H9 (cell line): ENCODE data around the gene NTNG2. TPM values are rescaled to one million over a fixed set of nuclear protein-coding genes. Genes with fewer than 3 reads are reported as not detected.

Source experiments
- DNase-seq: peaks from one replicate; pipeline ENCODE4 v3.0.0-alpha.2; 2017
- H2AFZ ChIP-seq: one replicate; pipeline ENCODE4 v1.6.1; 2013; ENCODE audit warnings: mild to moderate bottlenecking, low read length, control low read depth, moderate library complexity
- H2AK5ac ChIP-seq: 2 replicates; pipeline ENCODE4 v1.6.1; 2013; ENCODE audit warnings: low read length, control low read depth, mixed read lengths; ENCODE audit not compliant: insufficient read length
- H2BK120ac ChIP-seq: one replicate; pipeline ENCODE4 v1.6.1; 2013; ENCODE audit warnings: low read depth, mild to moderate bottlenecking, low read length, control low read depth, inconsistent platforms; ENCODE audit not compliant: poor library complexity, severe bottlenecking
- H2BK12ac ChIP-seq: 2 replicates; pipeline ENCODE4 v1.6.1; 2013; ENCODE audit warnings: low read length, control low read depth, mixed read lengths, low read depth; ENCODE audit not compliant: insufficient read length
- H2BK15ac ChIP-seq: 2 replicates; pipeline ENCODE4 v1.6.1; 2013; ENCODE audit warnings: low read depth, low read length, control low read depth
- H2BK20ac ChIP-seq: one replicate; pipeline ENCODE4 v1.6.1; 2013; ENCODE audit warnings: low read depth, mild to moderate bottlenecking, low read length, control low read depth, inconsistent platforms; ENCODE audit not compliant: poor library complexity, severe bottlenecking
- H2BK5ac ChIP-seq: 2 replicates; pipeline ENCODE4 v1.6.1; 2013; ENCODE audit warnings: low read length, control low read depth, mixed read lengths; ENCODE audit not compliant: insufficient read length
- H3K14ac ChIP-seq: 2 replicates; pipeline ENCODE4 v1.6.1; 2013; ENCODE audit warnings: low read length, control low read depth; ENCODE audit not compliant: insufficient read depth
- H3K18ac ChIP-seq: 2 replicates; pipeline ENCODE4 v1.6.1; 2013; ENCODE audit warnings: low read depth, mild to moderate bottlenecking, mixed read lengths, low read length, control low read depth; ENCODE audit not compliant: insufficient read length
- H3K23ac ChIP-seq: 2 replicates; pipeline ENCODE4 v1.6.1; 2013; ENCODE audit warnings: low read length, control low read depth, mixed read lengths, low read depth; ENCODE audit not compliant: insufficient read length
- H3K23me2 ChIP-seq: 2 replicates; pipeline ENCODE4 v1.6.1; 2013; ENCODE audit warnings: low read depth, mild to moderate bottlenecking, mixed read lengths, low read length, control low read depth; ENCODE audit not compliant: insufficient read length, poor library complexity, severe bottlenecking
- H3K27ac ChIP-seq: 2 replicates; pipeline ENCODE4 v1.5.1; 2013; ENCODE audit warnings: low read length, control low read depth, mixed read lengths, low read depth; ENCODE audit not compliant: insufficient read length
- H3K27me3 ChIP-seq: 2 replicates; pipeline ENCODE4 v1.6.1; 2013; ENCODE audit warnings: low read length, control low read depth, inconsistent platforms; ENCODE audit not compliant: insufficient read depth
- H3K4ac ChIP-seq: 2 replicates; pipeline ENCODE4 v1.6.1; 2013; ENCODE audit warnings: low read depth, mild to moderate bottlenecking, control low read depth, inconsistent platforms, low read length, moderate library complexity
- H3K4me1 ChIP-seq: 2 replicates; pipeline ENCODE4 v1.6.1; 2013; ENCODE audit warnings: low read length, control low read depth, inconsistent platforms; ENCODE audit not compliant: insufficient read depth
- H3K4me2 ChIP-seq: 2 replicates; pipeline ENCODE4 v1.6.1; 2013; ENCODE audit warnings: low read length, control low read depth, mixed read lengths; ENCODE audit not compliant: insufficient read length, insufficient read depth
- H3K56ac ChIP-seq: 2 replicates; pipeline ENCODE4 v1.6.1; 2013; ENCODE audit warnings: low read depth, mild to moderate bottlenecking, mixed read lengths, low read length, control low read depth; ENCODE audit not compliant: insufficient read length
- H3K79me1 ChIP-seq: 2 replicates; pipeline ENCODE4 v1.6.1; 2013; ENCODE audit warnings: low read depth, mild to moderate bottlenecking, moderate library complexity, low read length, control low read depth, inconsistent platforms; ENCODE audit not compliant: insufficient read depth, poor library complexity, severe bottlenecking
- H3K79me2 ChIP-seq: 2 replicates; pipeline ENCODE4 v1.6.1; 2013; ENCODE audit warnings: low read length, control low read depth, inconsistent platforms; ENCODE audit not compliant: insufficient read depth
- H3K9ac ChIP-seq: 2 replicates; pipeline ENCODE4 v1.6.1; 2013; ENCODE audit warnings: low read length, control low read depth, mixed read lengths; ENCODE audit not compliant: insufficient read length; ENCODE audit errors: extremely low read depth
- H3K9me3 ChIP-seq: one replicate; pipeline ENCODE4 v1.6.1; 2013; ENCODE audit warnings: low read depth, low read length, inconsistent platforms; ENCODE audit not compliant: control insufficient read depth
- H3T11ph ChIP-seq: one replicate; pipeline ENCODE4 v1.6.1; 2013; ENCODE audit warnings: mild to moderate bottlenecking, low read length, control low read depth, inconsistent platforms
- H4K20me1 ChIP-seq: one replicate; pipeline ENCODE4 v1.6.1; 2013; ENCODE audit not compliant: control insufficient read depth, insufficient read length, insufficient read depth
- H4K5ac ChIP-seq: 2 replicates; pipeline ENCODE4 v1.6.1; 2013; ENCODE audit warnings: low read depth, mild to moderate bottlenecking, mixed read lengths, low read length, control low read depth; ENCODE audit not compliant: insufficient read length
- H4K8ac ChIP-seq: replicated peaks from 2 replicates; pipeline ENCODE4 v1.6.1; 2013; ENCODE audit warnings: low read length, control low read depth, mixed read lengths, low read depth; ENCODE audit not compliant: insufficient read length
- H4K91ac ChIP-seq: 2 replicates; pipeline ENCODE4 v1.6.1; 2013; ENCODE audit warnings: low read depth, mild to moderate bottlenecking, moderate library complexity, mixed read lengths, low read length, control low read depth; ENCODE audit not compliant: insufficient read length
- H3K27ac Mint-ChIP-seq, 3 experiments: 2 replicates in 2 of 3; 3 replicates in 1 of 3; pipeline ENCODE4 v1.8.0; 2020 to 2021; ENCODE audit warnings: mixed read lengths in 3 of 3, mild to moderate bottlenecking in 1 of 3, moderate library complexity in 1 of 3
- H3K27me3 Mint-ChIP-seq: 2 replicates; pipeline ENCODE4 v1.8.0; 2021; ENCODE audit warnings: low read depth, mild to moderate bottlenecking, moderate library complexity, mixed read lengths
- H3K36me3 Mint-ChIP-seq, 3 experiments: 2 replicates in 2 of 3; 3 replicates in 1 of 3; pipeline ENCODE4 v1.8.0; 2020 to 2021; ENCODE audit warnings: low read depth in 3 of 3, mixed read lengths in 3 of 3; ENCODE audit not compliant: insufficient read depth in 1 of 3
- H3K4me1 Mint-ChIP-seq, 2 experiments: 2 replicates each; pipeline ENCODE4 v1.8.0; 2020; ENCODE audit warnings: mixed read lengths in 2 of 2
- H3K4me3 Mint-ChIP-seq, 2 experiments: 2 replicates in 1 of 2; 3 replicates in 1 of 2; pipeline ENCODE4 v1.8.0; 2020 to 2021; ENCODE audit warnings: mild to moderate bottlenecking in 2 of 2, mixed read lengths in 2 of 2, moderate library complexity in 1 of 2
- H3K9me3 Mint-ChIP-seq, 2 experiments: 2 replicates in 1 of 2; 3 replicates in 1 of 2; pipeline ENCODE4 v1.8.0; 2020; ENCODE audit warnings: mild to moderate bottlenecking in 2 of 2, mixed read lengths in 2 of 2, moderate library complexity in 1 of 2
- WGBS: extraction: QIAGEN DNeasy Blood & Tissue Kit; methylation state at CpG from one replicate; pipeline ENCODE4 v1.1.7; 2013; ENCODE audit warnings: missing lambda C conversion rate, low lambda C conversion rate, mixed read lengths; ENCODE audit not compliant: insufficient read length; ENCODE audit errors: extremely low coverage; 5-methylcytosine and 5-hydroxymethylcytosine counted together
- total RNA-seq: library from RNA; stranded (reverse); gene quantifications from 2 replicates; pipeline ENCODE4 v1.2.1, GENCODE V29; 2021
- TF ChIP-seq, protein P1 (sequence below): fragments of 200-600 bp; sonication (generic); conservative IDR thresholded peaks from 3 replicates; pipeline ENCODE4 v1.8.0; 2021; ENCODE audit warnings: antibody characterized with exemption, mild to moderate bottlenecking

NTNG2 gene
- total RNA-seq, 1 experiment from 2014 or later: 0.52 TPM

GRCh38 chr9:132232522-132232921 lies 70.7 kb downstream of the NTNG2 start:
- Histone ChIP-seq H3K18ac (no peak overlapping the region), H2BK15ac (no peak overlapping the region), H3K4ac (no peak overlapping the region), H4K91ac (no peak overlapping the region), H3K79me1 (no peaks in the 10 kb centered on the region), H3K23ac (no peak overlapping the region), H3K27ac (no peak overlapping the region), H4K5ac (no peak overlapping the region), H3K9ac (no peak overlapping the region), H2AFZ (no peak overlapping the region), H4K20me1 (no peaks in the 10 kb centered on the region), H3K27me3 (no peaks in the 10 kb centered on the region), H3K4me2 (no peak overlapping the region), H3T11ph (no peak overlapping the region), H2BK120ac (no peak overlapping the region), H2BK20ac (no peak overlapping the region), H3K23me2 (no peaks in the 10 kb centered on the region), H3K14ac (no peak overlapping the region), H3K56ac (no peak overlapping the region), H2BK12ac (no peak overlapping the region), H3K9me3 (no peaks in the 10 kb centered on the region), H3K4me1 (no peaks in the 10 kb centered on the region), H2AK5ac (no peak overlapping the region), H3K79me2 (no peaks in the 10 kb centered on the region), H4K8ac (no peak overlapping the region), H2BK5ac (no peak overlapping the region)
- Mint-ChIP-seq H3K9me3 (no peaks in the 10 kb centered on the region), H3K36me3 (no peaks in the 10 kb centered on the region), H3K27ac (no peak overlapping the region), H3K27me3 (peaks cover 9% of the 10 kb centered on the region), H3K4me1 (peaks cover 0 to 8% of the 10 kb centered on the region in 2 experiments; a peak in 2 of 4 replicates), H3K4me3 (no peak overlapping the region)
- TF ChIP-seq, protein P1, sequence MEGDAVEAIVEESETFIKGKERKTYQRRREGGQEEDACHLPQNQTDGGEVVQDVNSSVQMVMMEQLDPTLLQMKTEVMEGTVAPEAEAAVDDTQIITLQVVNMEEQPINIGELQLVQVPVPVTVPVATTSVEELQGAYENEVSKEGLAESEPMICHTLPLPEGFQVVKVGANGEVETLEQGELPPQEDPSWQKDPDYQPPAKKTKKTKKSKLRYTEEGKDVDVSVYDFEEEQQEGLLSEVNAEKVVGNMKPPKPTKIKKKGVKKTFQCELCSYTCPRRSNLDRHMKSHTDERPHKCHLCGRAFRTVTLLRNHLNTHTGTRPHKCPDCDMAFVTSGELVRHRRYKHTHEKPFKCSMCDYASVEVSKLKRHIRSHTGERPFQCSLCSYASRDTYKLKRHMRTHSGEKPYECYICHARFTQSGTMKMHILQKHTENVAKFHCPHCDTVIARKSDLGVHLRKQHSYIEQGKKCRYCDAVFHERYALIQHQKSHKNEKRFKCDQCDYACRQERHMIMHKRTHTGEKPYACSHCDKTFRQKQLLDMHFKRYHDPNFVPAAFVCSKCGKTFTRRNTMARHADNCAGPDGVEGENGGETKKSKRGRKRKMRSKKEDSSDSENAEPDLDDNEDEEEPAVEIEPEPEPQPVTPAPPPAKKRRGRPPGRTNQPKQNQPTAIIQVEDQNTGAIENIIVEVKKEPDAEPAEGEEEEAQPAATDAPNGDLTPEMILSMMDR: no peak
- WGBS: no CpG with 5 or more reads among the region's 3 CpGs
- DNase-seq: no peak
